PFSK-1 (cell line): ENCODE results near the gene IGSF8.

Experiments used
- REST ChIP-seq, 2 experiments: IDR thresholded peaks; 2 replicates each; pipeline versions ENCODE4 v1.6.1 to v1.8.0; 2011 to 2012; ENCODE audit warnings: low read depth in 2 of 2, low read length in 2 of 2, control low read depth in 1 of 2, inconsistent platforms in 1 of 2, mild to moderate bottlenecking in 1 of 2, moderate library complexity in 1 of 2; ENCODE audit not compliant: insufficient read depth in 1 of 2
- SIN3A ChIP-seq: IDR thresholded peaks from 2 replicates; pipeline ENCODE4 v1.6.1; 2012; ENCODE audit warnings: mild to moderate bottlenecking, low read length, moderate library complexity, borderline replicate concordance; ENCODE audit not compliant: insufficient read depth
- TAF1 ChIP-seq: IDR thresholded peaks from 2 replicates; pipeline ENCODE4 v1.6.1; 2012; ENCODE audit warnings: low read length, control low read depth, borderline replicate concordance; ENCODE audit not compliant: insufficient read depth

GRCh38 chr1:160117300-160117699, 18.9 kb upstream of the IGSF8 start:
- no peak for TF ChIP-seq TAF1
- TF ChIP-seq REST (IDR thresholded peaks at IDR 0.05; ENCODE audit: insufficient read depth in 1 of 2, low read depth in 2 of 2, low read length in 2 of 2), result no peak
- TF ChIP-seq SIN3A, result no peak
